Effector memory CD8-positive, alpha-beta T cell (primary cell): ENCODE data around the gene RALGDS.
A peak's percentile ranks its signal among the peaks of the same experiment; 100 is the strongest.

Experiments
- ATAC-seq: fragments of 150-1000 bp; cut with Tn5 transposase; replicated peaks from 2 replicates; pipeline ENCODE4 v1.10.0; 2021; ENCODE audit warnings: mild to moderate bottlenecking, moderate library complexity
- DNase-seq, 3 experiments: peaks; one replicate each; pipeline ENCODE4 v3.0.0; 2021
- H3K27ac Mint-ChIP-seq, 2 donors: one replicate each; pipeline ENCODE4 v1.8.0; 2022; ENCODE audit warnings: mild to moderate bottlenecking in 2 of 2, mixed read lengths in 2 of 2, moderate library complexity in 2 of 2
- H3K27me3 Mint-ChIP-seq, 2 donors: one replicate each; pipeline ENCODE4 v1.8.0; 2022; ENCODE audit warnings: mixed read lengths in 2 of 2
- H3K36me3 Mint-ChIP-seq: one replicate; pipeline ENCODE4 v1.8.0; 2022; ENCODE audit warnings: mild to moderate bottlenecking, moderate library complexity, mixed read lengths; ENCODE audit not compliant: insufficient read depth
- H3K4me1 Mint-ChIP-seq, 2 donors: one replicate each; pipeline ENCODE4 v1.8.0; 2022; ENCODE audit warnings: low read depth in 2 of 2, mixed read lengths in 2 of 2
- H3K4me3 Mint-ChIP-seq, 2 donors: one replicate each; pipeline ENCODE4 v1.8.0; 2022; ENCODE audit warnings: mild to moderate bottlenecking in 2 of 2, mixed read lengths in 2 of 2, moderate library complexity in 2 of 2
- H3K9me3 Mint-ChIP-seq, 2 donors: one replicate each; pipeline ENCODE4 v1.8.0; 2022; ENCODE audit warnings: mixed read lengths in 2 of 2

Gene RALGDS

DNA sequence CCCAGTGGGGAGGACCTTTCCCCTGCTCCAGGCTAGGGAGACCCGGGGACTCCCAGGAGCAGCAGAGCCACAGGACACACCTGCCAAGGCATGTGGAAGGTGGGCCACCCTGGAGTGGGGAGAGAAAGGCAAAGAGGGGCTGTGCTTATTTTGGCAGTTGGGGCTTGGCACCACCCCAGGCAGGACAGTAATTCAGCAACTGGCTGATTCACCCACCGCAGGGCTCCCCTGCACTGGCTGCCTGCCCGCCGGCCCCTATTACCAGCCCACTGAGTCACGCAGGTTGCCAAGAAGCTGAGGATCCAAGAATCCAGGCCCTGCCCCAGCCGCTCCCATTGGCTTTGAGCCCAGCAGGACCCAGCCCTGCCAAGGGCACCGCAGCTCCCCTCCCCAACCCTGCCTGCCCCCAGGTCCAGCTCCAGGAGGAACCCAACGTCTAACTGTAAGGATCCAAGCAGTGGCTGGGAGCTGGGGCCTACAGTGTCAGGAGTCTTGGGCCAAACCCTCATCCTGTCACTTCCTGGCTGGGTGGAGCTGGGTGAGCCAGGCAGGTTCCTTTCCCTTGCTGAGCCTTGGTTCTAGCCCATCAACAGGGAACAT is 14.2 kb upstream of the RALGDS start:
- Mint-ChIP-seq H3K9me3 (no peaks in the 10 kb centered on the region), H3K4me3 (peak overlapping the region; percentile 92 to 98), H3K4me1 (peaks cover 58 to 62% of the 10 kb centered on the region in 2 donors), H3K36me3 (peaks cover 85% of the 10 kb centered on the region), H3K27me3 (no peaks in the 10 kb centered on the region), H3K27ac (peak overlapping the region; percentile 99 to 100)
- ATAC-seq (peak; percentile 3), DNase-seq (peak in 1 of 3 experiments; percentile 47)

DNA sequence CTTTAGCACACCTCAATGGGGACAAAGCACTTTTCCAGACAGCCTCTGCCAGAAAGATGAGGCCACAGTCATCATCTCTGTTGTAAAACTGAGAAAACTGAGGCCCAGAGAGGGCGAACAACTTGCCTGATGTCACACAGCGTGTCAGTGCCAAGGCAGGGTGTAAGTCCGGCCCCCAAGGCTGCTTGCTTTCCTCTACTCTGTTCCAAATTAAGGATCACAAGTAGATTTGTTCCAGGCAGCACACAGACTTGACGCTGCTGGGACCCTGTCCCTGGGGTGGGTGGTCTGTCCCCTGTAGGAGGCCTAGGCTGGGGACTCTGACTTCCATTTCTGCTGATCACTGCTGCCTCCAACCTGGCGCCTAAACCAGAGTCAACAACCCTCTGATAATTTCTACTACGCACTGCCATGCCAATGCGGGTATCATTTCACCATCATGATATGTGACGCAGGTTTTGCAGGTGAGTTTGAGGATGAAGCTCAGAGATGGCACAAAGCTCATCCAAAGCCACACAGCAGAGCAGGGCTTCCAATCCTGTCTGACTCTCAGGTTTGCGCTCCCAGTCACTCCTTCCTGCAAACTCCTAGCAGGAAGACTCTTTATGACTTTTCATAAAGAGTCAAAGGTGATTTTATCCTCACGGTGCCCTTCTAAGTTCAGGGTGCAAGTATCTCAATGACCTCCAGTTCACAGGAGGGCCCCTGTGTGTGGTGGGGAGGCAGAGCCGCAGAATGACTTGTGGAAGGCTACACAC is 13.5 kb upstream of the RALGDS start:
- H3K27ac Mint-ChIP-seq: peak overlapping the region; percentile 99 to 100
- DNase-seq (no peak), ATAC-seq (no peak)
- peak overlapping the region; percentile 92 to 98 for H3K4me3 Mint-ChIP-seq
- no peaks in the 10 kb centered on the region for H3K27me3 Mint-ChIP-seq
- H3K4me1 Mint-ChIP-seq: peaks cover 61 to 65% of the 10 kb centered on the region in 2 donors
- H3K36me3 Mint-ChIP-seq: peaks cover 87% of the 10 kb centered on the region
- no peaks in the 10 kb centered on the region for H3K9me3 Mint-ChIP-seq

DNA sequence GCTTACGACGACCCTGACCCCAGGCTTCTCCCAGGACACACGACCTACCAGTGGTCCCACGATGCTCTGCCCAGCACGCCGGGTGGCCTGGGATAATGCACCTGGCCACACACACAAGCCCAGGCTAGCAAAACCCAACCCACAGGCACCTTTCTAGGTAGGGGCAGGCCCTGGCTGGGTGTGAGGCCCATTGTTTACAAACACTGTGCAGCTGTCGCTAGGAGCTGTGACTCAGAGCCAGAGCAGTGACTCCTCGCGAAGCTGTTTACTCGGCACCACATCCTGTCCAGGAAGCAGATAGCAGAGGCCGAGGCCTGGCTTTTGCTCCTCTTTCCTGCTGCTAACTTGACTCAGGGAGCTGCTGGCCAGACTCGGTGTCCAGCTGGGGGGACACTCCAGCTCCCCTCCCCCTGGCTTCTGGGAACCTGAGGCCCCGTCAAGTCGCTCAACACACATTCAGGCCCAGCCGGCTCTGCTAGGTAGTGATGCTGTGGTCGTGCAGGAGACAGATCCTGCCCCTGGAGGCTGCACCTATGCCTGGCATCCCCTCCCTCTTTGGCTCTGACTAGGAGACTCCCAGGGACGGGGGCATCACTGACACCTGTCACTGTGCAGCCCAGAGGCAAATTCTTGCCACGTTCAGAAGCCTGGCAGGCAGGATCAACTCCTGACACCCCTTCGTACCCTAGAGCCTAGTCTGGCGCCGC is 12.8 kb upstream of the RALGDS start:
- H3K9me3 Mint-ChIP-seq: no peaks in the 10 kb centered on the region
- DNase-seq (peak; percentile 88 to 91 (median 90)), ATAC-seq (peak; percentile 78)
- H3K27ac Mint-ChIP-seq: peak overlapping the region; percentile 99 to 100
- H3K4me3 Mint-ChIP-seq: peak overlapping the region; percentile 92 to 98
- peaks cover 91% of the 10 kb centered on the region for H3K36me3 Mint-ChIP-seq
- H3K27me3 Mint-ChIP-seq: no peaks in the 10 kb centered on the region
- H3K4me1 Mint-ChIP-seq: peaks cover 63 to 67% of the 10 kb centered on the region in 2 donors

DNA sequence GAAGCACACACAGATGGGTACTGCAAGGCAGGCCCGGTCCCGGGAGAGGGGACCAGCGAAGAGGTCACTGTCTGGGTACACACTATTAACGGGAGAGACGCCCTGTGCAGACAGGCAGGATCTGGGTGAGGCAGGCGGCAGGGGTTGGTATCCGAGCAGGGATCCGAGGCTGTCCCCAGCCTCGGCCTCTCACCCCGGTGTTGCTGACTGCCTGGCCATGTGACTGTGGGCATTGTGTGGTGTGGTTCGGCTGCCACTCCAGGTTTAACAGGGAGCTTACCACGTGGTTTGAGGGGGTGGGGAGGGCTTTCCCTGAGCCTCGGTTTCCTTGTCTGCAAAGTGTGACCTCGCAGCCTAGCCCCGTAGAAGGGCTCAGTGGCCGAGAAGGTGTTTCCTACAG is 11.1 kb upstream of the RALGDS start:
- no peak for DNase-seq
- H3K27me3 Mint-ChIP-seq: no peaks in the 10 kb centered on the region
- peaks cover 73 to 78% of the 10 kb centered on the region in 2 donors for H3K4me1 Mint-ChIP-seq
- no peaks in the 10 kb centered on the region for H3K9me3 Mint-ChIP-seq
- peaks cover 96% of the 10 kb centered on the region for H3K36me3 Mint-ChIP-seq
- peak overlapping the region; percentile 99 to 100 for H3K27ac Mint-ChIP-seq
- ATAC-seq: no peak
- peak overlapping the region; percentile 92 to 98 for H3K4me3 Mint-ChIP-seq

DNA sequence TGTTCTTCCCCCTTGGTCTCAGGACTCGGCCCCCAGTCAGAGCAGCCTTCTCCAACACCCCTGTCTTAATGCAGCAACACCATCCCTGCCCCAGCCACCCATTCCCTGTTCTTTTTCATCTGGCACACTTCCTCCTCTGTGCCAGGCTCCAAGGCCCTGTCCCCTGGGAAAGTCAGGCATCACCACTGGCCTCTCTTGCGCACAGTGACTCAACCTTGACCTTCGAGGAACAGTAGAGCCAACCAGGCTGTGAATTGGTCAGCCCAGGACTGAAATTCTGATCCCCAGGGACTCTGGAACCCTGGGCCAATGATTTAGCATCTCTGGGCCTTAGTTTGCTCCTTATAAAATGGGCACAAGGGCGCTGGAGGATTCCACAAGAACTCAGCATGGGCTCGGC is 10.5 kb upstream of the RALGDS start:
- ATAC-seq (no peak), DNase-seq (no peak)
- Mint-ChIP-seq H3K9me3 (no peaks in the 10 kb centered on the region), H3K27ac (peak overlapping the region; percentile 99 to 100), H3K36me3 (peaks cover 97% of the 10 kb centered on the region), H3K4me3 (peak overlapping the region; percentile 92 to 98), H3K27me3 (no peaks in the 10 kb centered on the region), H3K4me1 (peaks cover 75 to 82% of the 10 kb centered on the region in 2 donors)

DNA sequence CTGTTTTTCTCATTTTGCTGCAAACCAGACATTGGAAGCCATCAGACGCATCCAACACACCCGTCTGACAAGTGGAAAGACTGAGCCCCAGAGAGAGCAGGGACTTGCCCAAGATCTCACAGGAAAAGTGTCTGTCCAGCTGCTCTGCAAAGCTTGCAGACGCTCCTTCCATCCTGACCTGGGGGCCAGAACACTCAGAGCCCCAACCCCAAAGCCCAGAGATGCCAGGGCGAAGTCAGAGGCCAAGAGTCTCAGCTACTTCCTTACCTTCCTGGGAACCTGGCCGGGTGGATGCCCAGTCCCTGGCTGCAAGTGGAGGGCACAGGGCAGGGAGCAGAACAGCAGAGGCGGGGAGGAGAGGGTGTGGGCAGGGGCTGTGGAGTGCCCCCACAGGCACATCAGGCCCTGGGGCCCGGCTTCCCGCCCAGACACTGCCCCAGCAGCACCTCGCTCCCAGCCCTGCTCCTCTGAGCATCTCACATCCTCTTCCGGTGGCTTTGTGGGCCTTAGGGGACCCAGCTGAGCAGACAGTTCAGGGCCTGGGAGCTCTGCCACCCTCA is 9.7 kb upstream of the RALGDS start:
- no peaks in the 10 kb centered on the region for H3K9me3 Mint-ChIP-seq
- H3K27ac Mint-ChIP-seq: peak overlapping the region; percentile 99 to 100
- peaks cover 76 to 85% of the 10 kb centered on the region in 2 donors for H3K4me1 Mint-ChIP-seq
- H3K4me3 Mint-ChIP-seq: peak overlapping the region; percentile 92 to 98
- H3K27me3 Mint-ChIP-seq: no peaks in the 10 kb centered on the region
- peak; percentile 34 for ATAC-seq
- peak; percentile 74 to 75 (median 74) for DNase-seq
- H3K36me3 Mint-ChIP-seq: peaks cover 100% of the 10 kb centered on the region

DNA sequence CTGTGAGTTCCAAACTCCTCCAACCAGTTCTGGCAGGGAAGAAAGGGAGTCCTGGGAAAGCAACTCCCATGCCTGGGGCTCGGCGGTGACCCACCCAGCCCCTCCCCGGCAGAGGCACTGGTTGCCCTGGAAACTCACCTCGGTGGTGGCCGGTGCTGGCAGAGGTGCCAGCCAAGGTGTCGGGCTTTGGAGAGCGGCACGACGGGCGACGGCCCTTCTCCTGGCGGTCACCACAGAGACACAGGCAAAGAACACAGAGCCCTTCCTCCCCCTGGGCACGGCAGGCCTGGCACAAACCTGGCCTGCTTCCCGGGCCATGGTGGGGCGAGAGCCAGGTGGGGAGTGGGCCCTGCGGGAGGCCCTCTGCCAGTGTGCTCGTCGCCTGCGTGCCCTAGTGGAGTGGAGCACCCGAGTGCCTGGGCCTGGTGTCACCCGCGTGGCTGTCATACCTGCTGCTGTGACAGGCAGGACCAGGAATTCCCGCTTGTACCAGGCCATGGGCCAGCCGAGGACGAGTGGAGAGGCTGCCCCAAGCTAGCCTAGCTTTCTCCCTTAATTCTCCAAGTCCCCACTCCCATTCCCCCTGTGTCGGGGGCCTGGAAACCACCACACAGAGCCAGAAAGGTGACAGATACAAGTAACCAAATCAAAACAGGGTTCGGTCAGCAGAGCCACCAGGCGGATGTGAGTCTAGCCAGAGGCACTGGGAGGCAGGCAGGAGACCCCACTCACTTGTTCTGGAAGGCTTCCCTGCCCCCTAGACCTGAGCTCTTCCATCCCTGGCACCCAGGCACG is 8.2 kb upstream of the RALGDS start:
- no peaks in the 10 kb centered on the region for H3K27me3 Mint-ChIP-seq
- DNase-seq (peak in 2 of 3 experiments; percentile 63 to 65), ATAC-seq (peak; percentile 11)
- peak overlapping the region; percentile 92 to 98 for H3K4me3 Mint-ChIP-seq
- H3K27ac Mint-ChIP-seq: peak overlapping the region; percentile 99 to 100
- peaks cover 98% of the 10 kb centered on the region for H3K36me3 Mint-ChIP-seq
- H3K9me3 Mint-ChIP-seq: no peaks in the 10 kb centered on the region
- H3K4me1 Mint-ChIP-seq: peaks cover 74 to 82% of the 10 kb centered on the region in 2 donors

DNA sequence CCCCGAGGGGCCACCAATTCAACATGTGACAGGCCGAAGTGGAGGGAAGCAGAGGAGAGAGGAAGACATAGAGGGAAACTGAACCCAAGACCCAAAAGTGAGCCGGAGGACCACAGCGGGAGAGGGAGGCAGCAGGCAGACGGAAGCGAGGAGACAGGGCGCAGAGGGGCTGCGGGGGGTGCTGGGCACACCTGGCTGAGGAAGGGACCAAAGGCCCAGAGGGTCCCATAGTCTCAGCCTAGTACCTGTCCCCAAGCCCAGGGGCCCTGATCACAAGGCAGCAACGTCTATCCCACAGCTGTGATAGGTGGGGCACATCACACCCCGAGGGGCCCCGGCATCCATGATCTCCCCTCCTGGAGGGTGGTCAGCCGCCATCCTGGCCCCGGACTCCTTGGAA is 7.1 kb upstream of the RALGDS start:
- H3K27ac Mint-ChIP-seq: peak overlapping the region; percentile 99 to 100
- H3K9me3 Mint-ChIP-seq: no peaks in the 10 kb centered on the region
- DNase-seq (no peak), ATAC-seq (no peak)
- no peaks in the 10 kb centered on the region for H3K27me3 Mint-ChIP-seq
- H3K4me3 Mint-ChIP-seq: peak overlapping the region; percentile 92 to 98
- H3K4me1 Mint-ChIP-seq: peaks cover 76 to 82% of the 10 kb centered on the region in 2 donors
- H3K36me3 Mint-ChIP-seq: peaks cover 94% of the 10 kb centered on the region

DNA sequence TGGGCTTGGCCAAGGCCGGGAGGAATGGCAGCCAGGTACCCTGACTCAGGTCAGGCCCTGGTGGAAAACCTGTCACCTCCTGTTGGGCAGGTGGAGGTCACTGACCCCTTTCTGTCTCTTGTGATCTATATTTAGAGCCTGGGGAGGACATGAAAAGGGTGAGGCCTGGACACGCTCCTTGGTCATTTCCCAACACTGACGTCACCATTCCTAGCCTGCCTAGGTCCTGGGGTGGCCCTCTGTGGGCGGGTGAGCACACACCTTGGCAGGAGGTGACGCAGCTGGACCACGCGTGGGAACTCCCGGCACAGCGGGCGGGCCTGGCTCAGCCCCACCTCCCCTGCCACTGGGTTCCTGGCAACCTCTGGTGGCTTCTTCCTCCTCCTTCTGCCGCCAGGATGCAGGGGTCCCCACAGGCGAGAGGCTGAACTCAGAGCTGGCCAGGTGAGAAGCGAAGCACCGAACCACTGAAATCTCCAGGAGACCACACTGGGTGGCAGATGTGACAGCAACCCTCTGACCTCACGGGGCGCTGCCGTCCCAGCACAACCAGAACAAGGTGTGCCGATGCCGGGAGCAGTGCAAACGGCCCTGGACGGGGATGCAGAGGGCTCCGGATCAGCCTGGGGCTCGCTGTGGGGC is 6.4 kb upstream of the RALGDS start:
- DNase-seq (peak; percentile 74 to 80 (median 80)), ATAC-seq (peak; percentile 63)
- peaks cover 94% of the 10 kb centered on the region for H3K36me3 Mint-ChIP-seq
- no peaks in the 10 kb centered on the region for H3K27me3 Mint-ChIP-seq
- H3K9me3 Mint-ChIP-seq: no peaks in the 10 kb centered on the region
- peaks cover 78 to 80% of the 10 kb centered on the region in 2 donors for H3K4me1 Mint-ChIP-seq
- peak overlapping the region; percentile 92 to 98 for H3K4me3 Mint-ChIP-seq
- H3K27ac Mint-ChIP-seq: peak overlapping the region; percentile 99 to 100

DNA sequence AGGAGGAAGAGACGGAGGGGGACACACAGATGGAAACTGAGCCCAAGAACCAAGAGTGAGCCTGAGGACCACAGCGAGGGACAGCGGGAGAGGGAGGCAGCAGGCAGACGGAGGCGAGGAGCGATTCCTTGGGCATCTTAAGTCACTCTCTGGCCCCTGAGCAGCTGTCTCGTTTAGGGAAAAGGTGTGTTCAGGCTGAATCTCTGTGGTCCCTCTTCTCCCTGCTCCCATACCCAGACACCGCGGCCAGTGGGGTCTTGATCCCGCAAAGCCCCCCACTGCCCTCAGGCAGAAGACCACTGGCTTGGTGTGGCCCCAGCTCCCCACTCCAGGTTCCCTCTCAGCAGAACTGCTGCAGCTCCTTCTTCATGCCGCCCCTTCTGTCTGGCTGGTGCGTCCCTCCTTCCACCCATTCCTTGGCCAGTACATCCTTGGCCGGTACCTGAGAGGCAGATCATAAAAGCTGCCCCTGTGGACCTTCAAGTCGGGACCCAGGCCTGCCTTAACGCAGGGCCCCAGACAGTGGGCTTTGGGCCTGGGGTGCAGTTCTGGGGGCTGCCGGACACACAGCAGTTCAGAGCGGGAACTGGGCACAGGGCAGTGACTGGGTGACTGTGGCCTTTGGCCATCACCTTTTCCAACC is 5.8 kb upstream of the RALGDS start:
- peak overlapping the region; percentile 92 to 98 for H3K4me3 Mint-ChIP-seq
- DNase-seq (no peak), ATAC-seq (no peak)
- H3K4me1 Mint-ChIP-seq: peaks cover 75 to 76% of the 10 kb centered on the region in 2 donors
- no peaks in the 10 kb centered on the region for H3K27me3 Mint-ChIP-seq
- peak overlapping the region; percentile 99 to 100 for H3K27ac Mint-ChIP-seq
- H3K9me3 Mint-ChIP-seq: no peaks in the 10 kb centered on the region
- peaks cover 94% of the 10 kb centered on the region for H3K36me3 Mint-ChIP-seq

DNA sequence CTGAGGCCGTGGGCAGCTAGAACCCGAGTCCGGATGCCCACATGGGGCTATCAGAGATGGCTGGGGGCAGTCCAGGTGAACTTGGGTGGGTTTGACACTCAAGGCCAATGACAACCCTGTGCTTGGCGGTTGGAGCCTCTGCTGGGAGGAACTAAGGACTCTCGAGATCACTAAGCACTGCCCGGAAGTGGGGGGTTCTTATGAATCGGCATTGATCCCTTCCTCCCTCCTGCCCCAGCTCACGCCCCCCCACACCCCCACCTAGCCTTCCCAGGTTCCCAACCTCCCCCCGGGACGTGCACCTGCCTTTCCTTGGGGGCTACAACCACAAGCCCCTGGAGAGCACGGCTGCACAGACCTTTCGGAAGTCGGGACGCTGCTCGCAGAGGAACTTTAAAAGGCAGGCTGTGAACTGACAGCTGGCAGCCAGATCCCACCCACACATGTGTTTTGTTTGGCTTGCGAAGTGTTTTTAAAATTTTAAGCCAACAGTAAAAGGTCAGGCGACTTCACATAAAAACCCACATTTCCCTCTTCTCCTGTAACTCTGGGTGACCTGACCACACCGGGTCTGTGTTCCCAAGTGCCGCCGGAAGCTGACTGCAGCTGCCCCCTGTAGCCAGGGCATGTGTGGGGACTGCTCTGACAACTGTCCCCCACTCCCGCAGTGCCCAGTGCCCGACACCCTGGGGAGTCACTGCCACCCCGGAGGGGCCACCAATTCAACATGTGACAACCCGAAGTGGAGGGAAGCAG is 5.1 kb upstream of the RALGDS start:
- Mint-ChIP-seq H3K27me3 (no peaks in the 10 kb centered on the region), H3K36me3 (peaks cover 94% of the 10 kb centered on the region), H3K27ac (peak overlapping the region; percentile 99 to 100), H3K4me3 (peak overlapping the region; percentile 92 to 98), H3K4me1 (peaks cover 74% of the 10 kb centered on the region in 2 donors), H3K9me3 (no peaks in the 10 kb centered on the region)
- ATAC-seq (no peak), DNase-seq (no peak)
